GM12872 (cell line): ENCODE measurements around the gene MAGI2.

Experiments
- CTCF ChIP-seq: IDR thresholded peaks from 3 replicates; pipeline ENCODE4 v1.5.1; 2011; ENCODE audit warnings: low read depth, mild to moderate bottlenecking, low read length, moderate library complexity; ENCODE audit not compliant: insufficient read depth

Gene MAGI2

GRCh38 chr7:78073609-78074382, 1379.7 kb downstream of the MAGI2 start:
- TF ChIP-seq CTCF = no peak

- TF ChIP-seq CTCF = no peak
These were observed 1381.3 kb downstream of the MAGI2 start for GRCh38 chr7:78072201-78072590.

DNA sequence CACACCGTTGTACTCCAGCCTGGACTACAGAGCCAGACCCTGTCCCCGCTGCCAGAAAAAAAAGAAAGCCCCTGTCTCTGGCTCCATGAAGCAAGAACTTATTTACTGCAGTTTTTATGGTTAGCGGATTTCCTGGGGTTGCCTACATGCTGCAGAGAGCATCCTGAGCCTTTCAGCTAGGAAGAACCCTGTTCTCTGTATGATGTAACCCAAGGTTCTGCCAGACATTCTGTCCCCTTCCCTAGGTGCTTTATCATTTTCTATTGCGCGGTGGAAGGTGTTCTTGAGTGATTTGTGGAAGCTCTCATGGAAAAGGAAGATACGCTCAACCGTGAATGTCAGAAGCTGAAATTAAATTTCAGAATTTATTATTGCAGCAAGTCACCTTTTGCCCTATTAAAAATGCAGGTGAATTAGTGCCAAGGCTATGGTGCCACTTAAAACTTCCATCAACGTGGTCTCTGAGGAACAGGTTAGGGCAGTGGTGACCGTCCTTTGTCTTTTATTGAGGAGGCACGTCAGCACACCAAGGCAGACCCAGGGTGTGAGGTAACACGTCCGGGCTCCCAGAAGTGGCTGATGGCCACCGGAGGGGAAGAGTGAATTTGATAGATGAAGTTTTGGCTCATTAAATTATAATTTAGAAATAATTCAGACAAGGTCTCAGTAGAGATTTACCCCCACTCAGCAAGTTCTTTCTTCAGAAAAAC, 1381.8 kb downstream of the MAGI2 start:
- TF ChIP-seq CTCF = no peak

GRCh38 chr7:78066599-78066998, 1386.9 kb downstream of the MAGI2 start:
- no peak for TF ChIP-seq CTCF

- no peak for TF ChIP-seq CTCF
These were observed 1389.7 kb downstream of the MAGI2 start for GRCh38 chr7:78063758-78064157.

DNA sequence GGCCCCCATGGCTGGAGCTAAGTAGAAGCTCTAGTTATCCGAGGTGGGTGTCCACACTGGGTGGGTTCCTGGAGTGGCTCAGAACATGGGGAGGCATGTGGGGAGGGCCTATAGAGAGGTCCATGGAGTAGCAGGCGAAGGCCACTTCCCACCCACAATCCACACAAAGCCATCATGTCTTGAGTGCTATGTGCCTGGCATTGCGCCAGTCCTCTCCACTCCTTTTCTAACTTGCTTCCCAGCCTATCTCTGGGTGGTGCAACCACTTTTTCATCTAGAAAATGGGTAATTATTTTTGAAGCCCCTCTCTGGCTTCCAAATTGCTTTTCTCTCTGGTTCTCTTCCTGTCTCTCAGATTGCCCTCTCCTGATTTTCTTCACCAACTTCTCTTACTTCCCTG, 1391.3 kb downstream of the MAGI2 start:
- TF ChIP-seq CTCF = no peak

DNA sequence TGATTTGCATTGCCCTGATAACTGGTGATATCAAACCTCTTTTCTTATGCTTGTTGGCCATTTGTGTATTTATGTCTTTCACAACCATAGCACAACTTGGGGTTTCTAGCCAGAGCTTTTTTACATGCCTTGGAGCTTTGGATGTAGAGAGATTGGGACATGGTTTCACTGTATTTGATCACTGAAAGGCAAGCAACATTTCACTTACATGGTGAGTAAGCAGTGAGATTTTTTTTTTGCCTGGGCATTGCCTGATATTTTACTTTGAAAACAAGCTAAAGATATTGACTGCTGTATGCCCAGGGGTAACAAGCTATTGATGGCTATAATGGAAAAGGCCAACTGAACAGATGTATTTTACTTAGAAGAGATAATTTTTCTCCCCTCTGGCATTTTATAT, 1395.9 kb downstream of the MAGI2 start:
- TF ChIP-seq CTCF = no peak
